Middle frontal gyrus (tissue), 1 donor: Measurements from ENCODE around the gene ARPC5.

ENCODE experiments used
- DNase-seq: peaks from one replicate; pipeline ENCODE4 v3.0.0-alpha.2; 2015; ENCODE audit warnings: low spot score; ENCODE audit errors: extremely low spot score

ARPC5 gene

GRCh38 chr1:183612407-183612806 lies 23.2 kb downstream of the ARPC5 start:
- no peak for DNase-seq

GRCh38 chr1:183611021-183611420 lies 24.6 kb downstream of the ARPC5 start:
- DNase-seq = no peak

GRCh38 chr1:183609759-183610452 lies 25.7 kb downstream of the ARPC5 start:
- DNase-seq = no peak

GRCh38 chr1:183609313-183609712 lies 26.3 kb downstream of the ARPC5 start:
- DNase-seq = peak; percentile 74

GRCh38 chr1:183607322-183607980 lies 28.1 kb downstream of the ARPC5 start:
- no peak for DNase-seq

GRCh38 chr1:183605904-183606303 lies 29.7 kb downstream of the ARPC5 start:
- DNase-seq = no peak

- DNase-seq = no peak
Measured at GRCh38 chr1:183604815-183605214, 30.8 kb downstream of the ARPC5 start.

- no peak for DNase-seq
Measured at GRCh38 chr1:183604038-183604808, 31.4 kb downstream of the ARPC5 start.

GRCh38 chr1:183602510-183602909 lies 33.1 kb downstream of the ARPC5 start:
- no peak for DNase-seq

GRCh38 chr1:183600634-183601033 lies 34.9 kb downstream of the ARPC5 start:
- DNase-seq = no peak

- DNase-seq = no peak
Measured at GRCh38 chr1:183600136-183600535, 35.4 kb downstream of the ARPC5 start.

- DNase-seq = no peak
Measured at GRCh38 chr1:183598386-183598785, 37.2 kb downstream of the ARPC5 start.

GRCh38 chr1:183597656-183598347 lies 37.8 kb downstream of the ARPC5 start:
- DNase-seq = no peak

- DNase-seq = no peak
Measured at GRCh38 chr1:183596500-183596899, 39.1 kb downstream of the ARPC5 start.

GRCh38 chr1:183595537-183595936 lies 40.0 kb downstream of the ARPC5 start:
- no peak for DNase-seq

- DNase-seq = no peak
Measured at GRCh38 chr1:183593356-183593755, 42.2 kb downstream of the ARPC5 start.

GRCh38 chr1:183592733-183593132 lies 42.9 kb downstream of the ARPC5 start:
- DNase-seq = no peak

- DNase-seq = no peak
Measured at GRCh38 chr1:183590244-183591191, 45.1 kb downstream of the ARPC5 start, which contains the start of gene NCF2. TSS of gene NCF2 (minus strand) at chr1:183590459. CDS start at chr1:183590329, 130 bp downstream.

GRCh38 chr1:183589874-183590243 lies 45.7 kb downstream of the ARPC5 start:
- DNase-seq = no peak

GRCh38 chr1:183589384-183589783 lies 46.2 kb downstream of the ARPC5 start:
- DNase-seq = no peak

GRCh38 chr1:183588827-183589226 lies 46.8 kb downstream of the ARPC5 start:
- DNase-seq = no peak
